Esophagus squamous epithelium (tissue), 5 donors: ENCODE measurements around the gene HMCES. TPM values are rescaled to one million over a fixed set of nuclear protein-coding genes. Genes with fewer than 3 reads are reported as not detected.

Experiments
- DNase-seq: peaks from one replicate; lab custom pipeline; 2025; lab: John Stamatoyannopoulos, UW
- H3K27ac ChIP-seq, 4 donors: fragments of 200-600 bp; sonication (generic); one replicate each; pipeline ENCODE4 v1.5.1; 2016 to 2019; ENCODE audit warnings: mild to moderate bottlenecking in 1 of 4
- H3K27me3 ChIP-seq, 4 donors: fragments of 200-600 bp; sonication (generic); 1 replicate in 3 of 4; 2 replicates in 1 of 4; pipeline versions ENCODE4 v1.5.1 to v1.6.0; 2017 to 2021; ENCODE audit warnings: antibody characterized with exemption in 1 of 4
- H3K36me3 ChIP-seq, 3 donors: fragments of 200-600 bp; sonication (generic); one replicate each; pipeline ENCODE4 v1.5.1; 2016 to 2019
- H3K4me1 ChIP-seq, 3 donors: fragments of 200-600 bp; sonication (generic); one replicate each; pipeline ENCODE4 v1.5.1; 2017 to 2019
- H3K4me3 ChIP-seq, 4 donors: fragments of 200-600 bp; sonication (generic); 1 replicate in 3 of 4; 2 replicates in 1 of 4; pipeline ENCODE4 v1.5.1; 2016 to 2019; ENCODE audit warnings: mild to moderate bottlenecking in 2 of 4, moderate library complexity in 1 of 4
- H3K9me3 ChIP-seq, 3 donors: fragments of 200-600 bp; sonication (generic); one replicate each; pipeline ENCODE4 v1.5.1; 2016 to 2019
- POLR2A ChIP-seq, 4 donors: fragments of 450-650 bp; IDR thresholded peaks; one replicate each; pipeline ENCODE4 v1.6.1; 2017; ENCODE audit warnings: antibody characterized with exemption in 4 of 4, mild to moderate bottlenecking in 4 of 4, moderate library complexity in 3 of 4
- WGBS, 2 donors: methylation state at CpG; one replicate each; pipeline ENCODE4 v1.1.5; 2018; 5-methylcytosine and 5-hydroxymethylcytosine counted together
- intact Hi-C: fragments of 100-400 bp; cut with DNase I; formaldehyde crosslinking; loops from one replicate; pipeline ENCODE4 v1.15.0; 2022
- total RNA-seq, 4 donors: library from RNA; depleted of rRNA; stranded (reverse); fragments of >200 nt; gene quantifications; one replicate each; pipeline ENCODE4 v1.1.0, GENCODE V29; 2016
- TF ChIP-seq, protein P1 (sequence below), 6 experiments: fragments of 450-650 bp in 4 of 6; fragments of 200-600 bp in 2 of 6; sonication (generic) in 2 of 6; IDR thresholded peaks; one replicate each; pipeline ENCODE4 v1.5.1; 2016 to 2019; ENCODE audit warnings: antibody characterized with exemption in 6 of 6, mild to moderate bottlenecking in 4 of 6, moderate library complexity in 4 of 6
- donor health status: DM: yes; HTN: yes; CAD: no.

The HMCES gene
- total RNA-seq, 4 donors from 2014 or later, result 24.2 to 32.7 (median 29.7) TPM

DNA sequence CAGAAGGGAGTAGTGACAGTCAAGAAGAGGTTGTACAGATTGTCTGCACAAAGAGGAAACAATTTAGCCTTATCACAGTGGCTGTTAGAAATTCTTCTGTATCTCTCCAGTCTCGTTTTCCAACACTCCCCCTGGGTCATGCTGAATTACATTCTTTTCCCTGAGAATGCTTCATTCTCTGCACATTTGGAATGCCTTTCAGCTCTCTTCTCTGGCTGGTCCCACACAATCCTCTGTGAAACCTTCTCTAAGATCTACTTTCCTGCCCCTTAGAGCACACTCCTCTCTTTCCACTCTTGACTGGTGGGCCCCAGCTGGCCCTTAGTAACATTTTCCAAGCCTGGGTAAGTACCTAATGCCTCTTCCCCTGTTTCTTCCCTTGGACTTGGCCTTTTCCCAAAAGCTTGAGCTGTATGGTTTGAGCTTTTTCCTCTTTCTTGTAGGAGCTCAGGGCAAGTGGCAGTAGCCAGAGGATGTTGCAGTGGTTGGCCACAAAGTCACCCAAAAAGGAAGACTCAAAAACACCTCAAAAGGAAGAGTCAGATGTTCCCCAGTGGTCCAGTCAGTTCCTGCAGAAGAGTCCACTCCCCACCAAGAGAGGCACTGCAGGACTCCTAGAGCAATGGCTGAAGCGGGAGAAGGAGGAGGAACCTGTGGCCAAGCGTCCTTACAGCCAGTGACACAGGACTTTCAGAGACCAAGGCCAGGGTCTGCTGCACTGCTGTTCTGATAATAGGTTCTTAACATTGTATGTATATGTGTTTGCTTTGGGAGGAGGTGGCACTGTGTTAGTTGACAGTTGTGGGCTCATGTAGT is 25.7 kb downstream of the HMCES start:
- no peaks in the 10 kb centered on the region for H3K9me3 ChIP-seq
- H3K27ac ChIP-seq, result peak overlapping the region in 3 of 4 donors; percentile 45 to 77 (median 73)
- H3K36me3 ChIP-seq, result peaks cover 6 to 59% (median 17%) of the 10 kb centered on the region in 3 donors
- 70 to 77% methylated on average over 3 of the region's 3 CpGs for WGBS, 2 donors
- no peak overlapping the region for H3K4me3 ChIP-seq
- peaks cover 0 to 25% (median 15%) of the 10 kb centered on the region in 3 donors for H3K4me1 ChIP-seq
- TF ChIP-seq, protein P1, sequence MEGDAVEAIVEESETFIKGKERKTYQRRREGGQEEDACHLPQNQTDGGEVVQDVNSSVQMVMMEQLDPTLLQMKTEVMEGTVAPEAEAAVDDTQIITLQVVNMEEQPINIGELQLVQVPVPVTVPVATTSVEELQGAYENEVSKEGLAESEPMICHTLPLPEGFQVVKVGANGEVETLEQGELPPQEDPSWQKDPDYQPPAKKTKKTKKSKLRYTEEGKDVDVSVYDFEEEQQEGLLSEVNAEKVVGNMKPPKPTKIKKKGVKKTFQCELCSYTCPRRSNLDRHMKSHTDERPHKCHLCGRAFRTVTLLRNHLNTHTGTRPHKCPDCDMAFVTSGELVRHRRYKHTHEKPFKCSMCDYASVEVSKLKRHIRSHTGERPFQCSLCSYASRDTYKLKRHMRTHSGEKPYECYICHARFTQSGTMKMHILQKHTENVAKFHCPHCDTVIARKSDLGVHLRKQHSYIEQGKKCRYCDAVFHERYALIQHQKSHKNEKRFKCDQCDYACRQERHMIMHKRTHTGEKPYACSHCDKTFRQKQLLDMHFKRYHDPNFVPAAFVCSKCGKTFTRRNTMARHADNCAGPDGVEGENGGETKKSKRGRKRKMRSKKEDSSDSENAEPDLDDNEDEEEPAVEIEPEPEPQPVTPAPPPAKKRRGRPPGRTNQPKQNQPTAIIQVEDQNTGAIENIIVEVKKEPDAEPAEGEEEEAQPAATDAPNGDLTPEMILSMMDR (IDR thresholded peaks at IDR 0.05), result no peak
- no peak for TF ChIP-seq POLR2A (IDR thresholded peaks at IDR 0.05)
- no peaks in the 10 kb centered on the region for H3K27me3 ChIP-seq
- no peak for DNase-seq
- intact Hi-C loops, result no loop called here

DNA sequence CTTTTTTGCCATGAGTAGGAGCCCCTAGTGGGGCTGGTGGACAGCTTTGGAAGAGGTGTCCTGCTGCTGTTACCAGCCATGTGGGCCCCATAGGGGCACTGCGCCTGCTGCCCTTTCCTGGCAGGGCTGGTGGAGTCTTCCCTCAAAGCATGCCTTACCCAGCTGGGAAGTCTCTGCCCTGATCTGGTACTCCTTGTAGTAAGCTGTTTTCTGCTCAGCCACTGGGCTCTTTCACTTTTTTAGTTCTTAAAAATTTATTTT is 26.2 kb downstream of the HMCES start:
- Histone ChIP-seq H3K4me3 (no peak overlapping the region), H3K27me3 (no peaks in the 10 kb centered on the region), H3K27ac (peak overlapping the region; percentile 45 to 77 (median 70)), H3K36me3 (peaks cover 6 to 53% (median 17%) of the 10 kb centered on the region in 3 donors), H3K9me3 (no peaks in the 10 kb centered on the region), H3K4me1 (peaks cover 0 to 29% (median 20%) of the 10 kb centered on the region in 3 donors)
- no peak for DNase-seq
- intact Hi-C loops, result no loop called here
- TF ChIP-seq, protein P1 (IDR thresholded peaks at IDR 0.05), result no peak
- no peak for TF ChIP-seq POLR2A (IDR thresholded peaks at IDR 0.05)
- 100% methylated on average over 1 of the region's 1 CpG for WGBS, 2 donors

DNA sequence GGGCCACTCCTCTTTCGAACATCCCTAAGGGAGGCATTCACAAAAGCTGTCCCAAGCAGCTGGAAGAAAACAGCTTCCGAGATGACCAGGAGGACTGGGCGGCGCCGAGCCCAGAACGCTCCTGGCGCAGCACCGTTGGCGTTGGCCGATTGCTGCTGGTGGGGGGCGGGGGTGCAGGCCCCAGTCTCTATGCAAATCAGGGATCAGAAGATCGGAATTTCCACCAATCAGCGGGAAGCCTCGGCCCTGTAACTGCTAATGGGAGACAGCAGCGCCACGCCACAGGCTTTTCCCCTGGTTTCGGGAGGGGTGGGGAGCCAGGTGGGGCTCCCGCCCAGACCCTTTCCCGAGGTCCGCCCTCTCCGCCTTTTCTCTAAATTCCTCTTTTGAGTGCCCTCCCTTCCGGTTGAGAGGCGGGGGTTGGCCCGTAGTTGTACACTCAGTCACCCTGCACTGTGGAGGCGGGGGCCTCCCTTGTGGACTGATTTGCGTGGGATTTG is 27.0 kb downstream of the HMCES start:
- DNase-seq, result no peak
- no peaks in the 10 kb centered on the region for H3K9me3 ChIP-seq
- no peaks in the 10 kb centered on the region for H3K27me3 ChIP-seq
- peaks cover 6 to 46% (median 15%) of the 10 kb centered on the region in 3 donors for H3K36me3 ChIP-seq
- TF ChIP-seq, protein P1 (IDR thresholded peaks at IDR 0.05), result no peak
- peak in 1 of 4 donors; percentile 49 for TF ChIP-seq POLR2A (IDR thresholded peaks at IDR 0.05)
- WGBS, 2 donors, result 9 to 10% methylated on average over 9 to 23 of the region's 26 CpGs
- intact Hi-C loops, result no loop called here
- H3K27ac ChIP-seq, result peak overlapping the region; percentile 66 to 77 (median 75)
- H3K4me3 ChIP-seq, result peak overlapping the region in 3 of 4 donors; percentile 27 to 58 (median 34)
- H3K4me1 ChIP-seq, result peaks cover 0 to 37% (median 26%) of the 10 kb centered on the region in 3 donors

DNA sequence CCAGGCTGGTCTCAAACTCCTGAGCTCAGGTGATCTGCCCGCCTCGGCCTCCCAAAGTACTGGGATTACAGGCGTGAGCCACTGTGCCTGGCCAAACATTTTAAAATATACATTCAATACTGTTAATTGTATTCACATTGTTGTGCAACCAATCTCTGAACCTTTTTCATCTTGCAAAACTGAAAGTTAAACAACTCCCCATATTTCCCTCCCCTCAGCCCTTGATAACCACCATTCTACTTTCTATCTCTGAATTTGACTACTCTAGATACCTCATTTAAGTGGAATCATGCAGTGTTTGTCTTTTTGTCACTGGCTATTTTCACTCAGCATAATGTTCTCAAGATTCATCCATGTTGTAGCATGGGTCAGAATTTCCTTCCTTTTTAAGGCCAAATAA is 30.0 kb downstream of the HMCES start:
- no peak for DNase-seq
- Histone ChIP-seq H3K36me3 (peaks cover 4 to 16% (median 6%) of the 10 kb centered on the region in 3 donors), H3K27me3 (no peaks in the 10 kb centered on the region), H3K4me1 (peaks cover 0 to 60% (median 34%) of the 10 kb centered on the region in 3 donors), H3K4me3 (no peak overlapping the region), H3K9me3 (no peaks in the 10 kb centered on the region), H3K27ac (peak overlapping the region in 1 of 4 donors; percentile 67)
- TF ChIP-seq, protein P1 (IDR thresholded peaks at IDR 0.05), result no peak
- TF ChIP-seq POLR2A (IDR thresholded peaks at IDR 0.05), result no peak
- 76 to 89% methylated on average over 3 of the region's 3 CpGs for WGBS, 2 donors
- intact Hi-C loops, result no loop called here
